Measurements from ENCODE around the gene GLUD2. TPM values are rescaled to one million over a fixed set of nuclear protein-coding genes. Genes with fewer than 3 reads are reported as not detected.

GLUD2 gene
- total RNA-seq, 1 experiment from 2014 or later: 0.33 TPM

GRCh38 chrX:121085612-121086010 is 38.2 kb downstream of the GLUD2 start:
- DNase-seq (ENCODE audit: low read depth, low spot score): no peak

GRCh38 chrX:121093011-121093410 is 45.6 kb downstream of the GLUD2 start:
- ChIA-PET CTCF (no interaction called here), POLR2A (no interaction called here)
- Histone ChIP-seq H3K36me3 (ENCODE audit: control insufficient read depth, insufficient read depth, low read length) (no peaks in the 10 kb centered on the region), H3K9me3 (ENCODE audit: control insufficient read depth, insufficient read depth, low read depth, low read length) (no peaks in the 10 kb centered on the region), H3K4me1 (ENCODE audit: control insufficient read depth, insufficient read depth, low read length) (no peaks in the 10 kb centered on the region), H3K27ac (ENCODE audit: low read length) (no peak overlapping the region), H3K4me3 (ENCODE audit: low read depth in 2 of 2, low read length in 2 of 2) (no peak overlapping the region), H3K27me3 (ENCODE audit: control insufficient read depth, insufficient read depth, low read length) (no peaks in the 10 kb centered on the region)
- no peak for DNase-seq (ENCODE audit: low read depth, low spot score)
- in situ Hi-C loops (cut with HindIII; ENCODE audit: low pct_unique_long_range_greater_than_20kb, low sequenced_read_pairs): no loop called here
- no TSS peak for BruUV-seq (replicated peaks)
- ATAC-seq: no peak
- intact Hi-C loops (cut with micrococcal nuclease; ENCODE audit: unreplicated experiment): no loop called here
- TF ChIP-seq CTCF (IDR thresholded peaks at IDR 0.05): no peak
- TF ChIP-seq, protein P1, sequence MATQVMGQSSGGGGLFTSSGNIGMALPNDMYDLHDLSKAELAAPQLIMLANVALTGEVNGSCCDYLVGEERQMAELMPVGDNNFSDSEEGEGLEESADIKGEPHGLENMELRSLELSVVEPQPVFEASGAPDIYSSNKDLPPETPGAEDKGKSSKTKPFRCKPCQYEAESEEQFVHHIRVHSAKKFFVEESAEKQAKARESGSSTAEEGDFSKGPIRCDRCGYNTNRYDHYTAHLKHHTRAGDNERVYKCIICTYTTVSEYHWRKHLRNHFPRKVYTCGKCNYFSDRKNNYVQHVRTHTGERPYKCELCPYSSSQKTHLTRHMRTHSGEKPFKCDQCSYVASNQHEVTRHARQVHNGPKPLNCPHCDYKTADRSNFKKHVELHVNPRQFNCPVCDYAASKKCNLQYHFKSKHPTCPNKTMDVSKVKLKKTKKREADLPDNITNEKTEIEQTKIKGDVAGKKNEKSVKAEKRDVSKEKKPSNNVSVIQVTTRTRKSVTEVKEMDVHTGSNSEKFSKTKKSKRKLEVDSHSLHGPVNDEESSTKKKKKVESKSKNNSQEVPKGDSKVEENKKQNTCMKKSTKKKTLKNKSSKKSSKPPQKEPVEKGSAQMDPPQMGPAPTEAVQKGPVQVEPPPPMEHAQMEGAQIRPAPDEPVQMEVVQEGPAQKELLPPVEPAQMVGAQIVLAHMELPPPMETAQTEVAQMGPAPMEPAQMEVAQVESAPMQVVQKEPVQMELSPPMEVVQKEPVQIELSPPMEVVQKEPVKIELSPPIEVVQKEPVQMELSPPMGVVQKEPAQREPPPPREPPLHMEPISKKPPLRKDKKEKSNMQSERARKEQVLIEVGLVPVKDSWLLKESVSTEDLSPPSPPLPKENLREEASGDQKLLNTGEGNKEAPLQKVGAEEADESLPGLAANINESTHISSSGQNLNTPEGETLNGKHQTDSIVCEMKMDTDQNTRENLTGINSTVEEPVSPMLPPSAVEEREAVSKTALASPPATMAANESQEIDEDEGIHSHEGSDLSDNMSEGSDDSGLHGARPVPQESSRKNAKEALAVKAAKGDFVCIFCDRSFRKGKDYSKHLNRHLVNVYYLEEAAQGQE (IDR thresholded peaks at IDR 0.05; ENCODE audit: insufficient read depth in 1 of 2, low read depth in 2 of 2, low read length in 1 of 2): no peak
- TF ChIP-seq TCF7L2 (IDR thresholded peaks at IDR 0.05; ENCODE audit: low read depth, low read length): no peak
- TF ChIP-seq POLR2AphosphoS5 (IDR thresholded peaks at IDR 0.05; ENCODE audit: low read depth, low read length): no peak
- TF ChIP-seq SIN3A (IDR thresholded peaks at IDR 0.05; ENCODE audit: borderline replicate concordance, insufficient read depth, low read depth, low read length): no peak

More at GRCh38 chrX:121085612-121086010, 38.2 kb downstream of the GLUD2 start:
- Histone ChIP-seq H3K27ac (ENCODE audit: low read length) (no peak overlapping the region), H3K9me3 (ENCODE audit: control insufficient read depth, insufficient read depth, low read depth, low read length) (no peaks in the 10 kb centered on the region), H3K4me3 (ENCODE audit: low read depth in 2 of 2, low read length in 2 of 2) (no peak overlapping the region), H3K27me3 (ENCODE audit: control insufficient read depth, insufficient read depth, low read length) (no peaks in the 10 kb centered on the region), H3K4me1 (ENCODE audit: control insufficient read depth, insufficient read depth, low read length) (no peaks in the 10 kb centered on the region), H3K36me3 (ENCODE audit: control insufficient read depth, insufficient read depth, low read length) (no peaks in the 10 kb centered on the region)
- POLR2A ChIA-PET: no interaction called here
- no peak for ATAC-seq
- BruUV-seq (replicated peaks): no TSS peak
- no peak for TF ChIP-seq TCF7L2 (IDR thresholded peaks at IDR 0.05; ENCODE audit: low read depth, low read length)
- TF ChIP-seq SIN3A (IDR thresholded peaks at IDR 0.05; ENCODE audit: borderline replicate concordance, insufficient read depth, low read depth, low read length): no peak
- TF ChIP-seq, protein P1 (IDR thresholded peaks at IDR 0.05; ENCODE audit: insufficient read depth in 1 of 2, low read depth in 2 of 2, low read length in 1 of 2): no peak
- TF ChIP-seq CTCF (IDR thresholded peaks at IDR 0.05): no peak
- no peak for TF ChIP-seq POLR2AphosphoS5 (IDR thresholded peaks at IDR 0.05; ENCODE audit: low read depth, low read length)
- intact Hi-C loops (cut with micrococcal nuclease; ENCODE audit: unreplicated experiment) (no loop called here), in situ Hi-C loops (cut with HindIII; ENCODE audit: low pct_unique_long_range_greater_than_20kb, low sequenced_read_pairs) (no loop called here)
- CTCF ChIA-PET: no interaction called here

Other genes with a start within 250 kb of the GLUD2 start
- not detected for gene CT47B1, start 171.7 kb upstream of the GLUD2 start, total RNA-seq (2021; ENCODE audit: unreplicated experiment)
- not detected for gene CT47A11, start 110.5 kb upstream of the GLUD2 start, total RNA-seq (2021; ENCODE audit: unreplicated experiment)
- gene CT47A10, start 105.6 kb upstream of the GLUD2 start, total RNA-seq (2021; ENCODE audit: unreplicated experiment): not detected
- not detected for gene CT47A9, start 100.7 kb upstream of the GLUD2 start, total RNA-seq (2021; ENCODE audit: unreplicated experiment)
- not detected for gene CT47A8, start 95.9 kb upstream of the GLUD2 start, total RNA-seq (2021; ENCODE audit: unreplicated experiment)
- gene CT47A7, start 91.0 kb upstream of the GLUD2 start, total RNA-seq (2021; ENCODE audit: unreplicated experiment): not detected
- gene CT47A6, start 86.1 kb upstream of the GLUD2 start, total RNA-seq (2021; ENCODE audit: unreplicated experiment): not detected
- not detected for gene CT47A5, start 81.3 kb upstream of the GLUD2 start, total RNA-seq (2021; ENCODE audit: unreplicated experiment)
- gene CT47A4, start 76.4 kb upstream of the GLUD2 start, total RNA-seq (2021; ENCODE audit: unreplicated experiment): not detected
- not detected for gene CT47A3, start 71.5 kb upstream of the GLUD2 start, total RNA-seq (2021; ENCODE audit: unreplicated experiment)
- gene CT47A2, start 66.7 kb upstream of the GLUD2 start, total RNA-seq (2021; ENCODE audit: unreplicated experiment): not detected
- not detected for gene CT47A1, start 61.9 kb upstream of the GLUD2 start, total RNA-seq (2021; ENCODE audit: unreplicated experiment)